ENCODE measurements around the gene SUGCT.

SUGCT gene

GRCh38 chr7:40850017-40850416, 715.2 kb downstream of the SUGCT start:
- TF ChIP-seq CTCF (IDR thresholded peaks at IDR 0.05; ENCODE audit: low read depth, low read length) = no peak
- no peak for DNase-seq (ENCODE audit: extremely low read depth, low read depth)

- DNase-seq (ENCODE audit: extremely low read depth, low read depth) = no peak
- no peak for TF ChIP-seq CTCF (IDR thresholded peaks at IDR 0.05; ENCODE audit: low read depth, low read length)
Observed at GRCh38 chr7:40851001-40851400, 716.2 kb downstream of the SUGCT start.

- no peak for DNase-seq (ENCODE audit: extremely low read depth, low read depth)
Observed at GRCh38 chr7:40859076-40859475, 724.3 kb downstream of the SUGCT start.

GRCh38 chr7:40859965-40860543, 725.2 kb downstream of the SUGCT start:
- no peak for DNase-seq (ENCODE audit: extremely low read depth, low read depth)
- TF ChIP-seq CTCF (IDR thresholded peaks at IDR 0.05; ENCODE audit: low read depth, low read length) = no peak

More at GRCh38 chr7:40859076-40859475, 724.3 kb downstream of the SUGCT start:
- no peak for TF ChIP-seq CTCF (IDR thresholded peaks at IDR 0.05; ENCODE audit: low read depth, low read length)

- no peak for DNase-seq (ENCODE audit: extremely low read depth, low read depth)
- TF ChIP-seq CTCF (IDR thresholded peaks at IDR 0.05; ENCODE audit: low read depth, low read length) = no peak
Observed at GRCh38 chr7:40865441-40866233, 730.8 kb downstream of the SUGCT start.

- no peak for DNase-seq (ENCODE audit: extremely low read depth, low read depth)
- no peak for TF ChIP-seq CTCF (IDR thresholded peaks at IDR 0.05; ENCODE audit: low read depth, low read length)
Observed at GRCh38 chr7:40866601-40867000, 731.8 kb downstream of the SUGCT start.

- TF ChIP-seq CTCF (IDR thresholded peaks at IDR 0.05; ENCODE audit: low read depth, low read length) = no peak
- no peak for DNase-seq (ENCODE audit: extremely low read depth, low read depth)
Observed at GRCh38 chr7:40870108-40870507, 735.3 kb downstream of the SUGCT start.
